ENCODE results near the gene NKX6-2. TPM values are rescaled to one million over a fixed set of nuclear protein-coding genes. Genes with fewer than 3 reads are reported as not detected.
A peak's percentile ranks its signal among the peaks of the same experiment; 100 is the strongest.

Gene NKX6-2
- total RNA-seq, 4 donors from 2014 or later, result not detected

DNA sequence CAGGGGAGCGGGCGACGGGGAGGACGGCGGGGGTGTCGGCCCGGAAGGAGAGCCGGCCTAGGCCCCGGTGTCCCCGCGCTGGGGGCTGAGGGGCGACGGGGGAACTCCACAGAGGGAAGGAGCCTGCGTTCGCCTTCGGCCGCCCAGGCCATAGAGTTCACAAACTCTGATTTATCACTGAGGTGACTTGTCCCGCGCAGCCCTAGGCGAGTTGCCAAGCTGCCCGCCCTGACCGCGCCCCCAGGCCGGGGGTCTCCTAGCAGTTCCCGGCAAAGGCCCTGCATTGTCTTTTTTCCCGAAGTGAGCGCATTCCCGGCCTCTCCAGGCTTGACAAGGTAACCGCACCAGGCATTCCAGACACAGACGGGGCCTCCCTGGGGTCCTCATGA is 2.9 kb upstream of the NKX6-2 start:
- no peak for DNase-seq (ENCODE audit: low spot score in 2 of 2)
- no peak overlapping the region for H3K27ac ChIP-seq
- no peak overlapping the region for H3K4me3 ChIP-seq
- no peaks in the 10 kb centered on the region for H3K9me3 ChIP-seq
- WGBS, result 13% methylated on average over 21 of the region's 30 CpGs
- TF ChIP-seq POLR2A (IDR thresholded peaks at IDR 0.05), result no peak
- no peak for TF ChIP-seq EP300 (IDR thresholded peaks at IDR 0.05)
- no peak for TF ChIP-seq POLR2AphosphoS5 (IDR thresholded peaks at IDR 0.05)
- peaks cover 90% of the 10 kb centered on the region for H3K27me3 ChIP-seq
- no peaks in the 10 kb centered on the region for H3K36me3 ChIP-seq
- peaks cover 38% of the 10 kb centered on the region for H3K4me1 ChIP-seq

DNA sequence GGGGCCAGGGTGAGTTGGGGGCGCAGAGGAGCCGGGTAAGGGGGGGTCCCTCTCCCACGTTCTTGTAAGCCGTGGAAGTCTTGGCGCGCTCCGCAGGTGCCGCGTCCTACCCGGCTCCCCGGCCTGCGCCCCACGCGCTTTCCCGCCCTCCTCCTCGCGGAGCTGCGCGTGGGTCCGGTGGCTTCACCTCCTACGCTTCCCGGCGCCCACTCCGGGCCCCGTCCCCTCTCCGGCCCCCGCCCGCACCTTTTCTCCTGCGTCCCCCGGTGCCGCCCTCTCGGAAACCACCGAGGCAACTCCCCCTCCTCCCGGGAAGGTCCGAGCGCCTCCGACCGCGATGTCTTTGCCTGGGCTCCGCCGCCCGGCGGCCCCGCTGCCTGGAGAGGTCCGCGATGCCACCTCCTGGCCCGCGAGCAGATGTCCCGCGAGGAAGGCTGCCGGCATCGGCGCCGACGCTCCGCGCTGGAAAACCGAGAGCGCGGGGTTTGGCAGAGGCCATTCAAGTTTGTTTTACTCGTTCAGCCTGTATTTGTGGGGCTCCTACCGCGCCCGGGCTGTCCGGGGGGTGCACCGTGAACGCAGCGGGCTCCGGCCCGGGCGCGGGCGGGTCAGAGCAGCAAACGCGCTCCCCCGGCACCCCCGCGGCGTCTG is 2.4 kb upstream of the NKX6-2 start:
- no peak overlapping the region for H3K27ac ChIP-seq
- peaks cover 2% of the 10 kb centered on the region for H3K36me3 ChIP-seq
- peaks cover 86% of the 10 kb centered on the region for H3K27me3 ChIP-seq
- WGBS, result 2% methylated on average over 34 of the region's 79 CpGs
- peaks cover 38% of the 10 kb centered on the region for H3K4me1 ChIP-seq
- H3K4me3 ChIP-seq, result no peak overlapping the region
- no peaks in the 10 kb centered on the region for H3K9me3 ChIP-seq
- no peak for DNase-seq (ENCODE audit: low spot score in 2 of 2)
- TF ChIP-seq POLR2AphosphoS5 (IDR thresholded peaks at IDR 0.05), result no peak
- no peak for TF ChIP-seq CTCF (IDR thresholded peaks at IDR 0.05)
- TF ChIP-seq EP300 (IDR thresholded peaks at IDR 0.05), result no peak
- no peak for TF ChIP-seq POLR2A (IDR thresholded peaks at IDR 0.05)

GRCh38 chr10:132787495-132788179 is 1.7 kb upstream of the NKX6-2 start:
- Histone ChIP-seq H3K27me3 (peaks cover 79% of the 10 kb centered on the region), H3K27ac (no peak overlapping the region), H3K4me1 (peaks cover 38% of the 10 kb centered on the region), H3K9me3 (no peaks in the 10 kb centered on the region), H3K36me3 (peaks cover 9% of the 10 kb centered on the region), H3K4me3 (peak overlapping the region; percentile 28)
- WGBS, result 0% methylated on average over 15 of the region's 80 CpGs
- TF ChIP-seq POLR2AphosphoS5 (IDR thresholded peaks at IDR 0.05) (no peak), POLR2A (IDR thresholded peaks at IDR 0.05) (no peak), EP300 (IDR thresholded peaks at IDR 0.05) (no peak), CTCF (IDR thresholded peaks at IDR 0.05) (no peak)
- no peak for DNase-seq (ENCODE audit: low spot score in 2 of 2)

DNA sequence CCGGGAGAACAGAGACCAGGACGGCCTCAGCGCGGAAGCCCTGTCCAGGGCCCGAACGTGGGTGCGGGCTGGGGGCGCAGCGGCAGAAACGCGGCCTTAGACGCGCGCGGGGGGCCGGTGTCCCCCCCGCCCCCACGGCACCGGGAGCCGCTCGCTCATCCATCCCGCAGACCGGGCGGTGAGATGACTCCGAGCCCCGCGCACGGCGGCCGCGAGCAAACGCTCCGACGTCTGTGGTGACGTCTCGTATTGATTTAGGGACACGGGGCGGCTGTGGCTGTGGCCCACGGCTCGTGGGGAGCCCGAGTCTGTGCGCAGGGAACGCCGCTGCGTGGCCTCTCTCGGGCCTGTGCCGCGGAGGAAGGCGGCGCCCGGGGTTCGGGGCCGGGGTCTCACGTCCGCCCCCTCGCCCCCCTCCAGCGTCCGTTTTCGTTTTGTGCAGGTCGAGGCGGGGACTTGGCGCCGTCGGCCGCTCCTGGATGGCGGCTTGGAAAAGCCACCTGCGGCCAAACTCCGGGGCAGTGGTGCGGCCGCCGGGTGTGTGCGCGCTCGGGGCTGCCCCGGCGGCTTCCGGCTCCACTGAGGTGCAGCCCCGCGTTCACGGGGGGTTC is 1.0 kb upstream of the NKX6-2 start:
- Histone ChIP-seq H3K9me3 (no peaks in the 10 kb centered on the region), H3K4me1 (peaks cover 38% of the 10 kb centered on the region), H3K36me3 (peaks cover 15% of the 10 kb centered on the region), H3K27me3 (peaks cover 78% of the 10 kb centered on the region), H3K27ac (no peak overlapping the region), H3K4me3 (peak overlapping the region; percentile 28)
- DNase-seq (ENCODE audit: low spot score in 2 of 2), result no peak
- 1% methylated on average over 35 of the region's 80 CpGs for WGBS
- TF ChIP-seq EP300 (IDR thresholded peaks at IDR 0.05) (no peak), POLR2AphosphoS5 (IDR thresholded peaks at IDR 0.05) (no peak), CTCF (IDR thresholded peaks at IDR 0.05) (no peak), POLR2A (IDR thresholded peaks at IDR 0.05) (no peak)

- Histone ChIP-seq H3K36me3 (peaks cover 20% of the 10 kb centered on the region), H3K27ac (no peak overlapping the region), H3K4me3 (peak overlapping the region; percentile 28), H3K4me1 (peaks cover 38% of the 10 kb centered on the region), H3K27me3 (peaks cover 76% of the 10 kb centered on the region), H3K9me3 (no peaks in the 10 kb centered on the region)
- TF ChIP-seq EP300 (IDR thresholded peaks at IDR 0.05) (no peak), POLR2AphosphoS5 (IDR thresholded peaks at IDR 0.05) (no peak), POLR2A (IDR thresholded peaks at IDR 0.05) (no peak), CTCF (IDR thresholded peaks at IDR 0.05) (no peak)
- no peak for DNase-seq (ENCODE audit: low spot score in 2 of 2)
- 4% methylated on average over 31 of the region's 58 CpGs for WGBS
Measured at GRCh38 chr10:132786476-132786883, 533 bp upstream of the NKX6-2 start.

Data from suprapubic skin (tissue), 4 donors.